ENCODE data around the gene ULK3.

- no peak for TF ChIP-seq CTCF (conservative IDR thresholded peaks at IDR 0.05; ENCODE audit: low read depth, low read length)
- no peak for TF ChIP-seq USF2 (IDR thresholded peaks at IDR 0.05; ENCODE audit: low read depth, low read length)
- TF ChIP-seq POLR2A (IDR thresholded peaks at IDR 0.05; ENCODE audit: low read depth, low read length) = no peak
- TF ChIP-seq RFX5 (IDR thresholded peaks at IDR 0.05; ENCODE audit: low read depth, low read length) = no peak
- TF ChIP-seq RAD21 (IDR thresholded peaks at IDR 0.05; ENCODE audit: low read length) = no peak
- no peak for TF ChIP-seq ELK1 (IDR thresholded peaks at IDR 0.05; ENCODE audit: borderline replicate concordance, low read depth, low read length)
- no peak for TF ChIP-seq RCOR1 (IDR thresholded peaks at IDR 0.05; ENCODE audit: insufficient replicate concordance, low read length)
- no peak for TF ChIP-seq SMC3 (IDR thresholded peaks at IDR 0.05; ENCODE audit: low read depth, low read length)
Measured at GRCh38 chr15:74847432-74847831, 4.5 kb upstream of the ULK3 start.

All from IMR-90 (cell line).